SH-SY5Y (cell line): ENCODE results near the gene SEPTIN2.

ENCODE experiments used
- GATA2 ChIP-seq: IDR thresholded peaks from 2 replicates; pipeline ENCODE4 v1.6.1; 2011; ENCODE audit warnings: mild to moderate bottlenecking, low read depth, low read length
- GATA3 ChIP-seq: IDR thresholded peaks from 2 replicates; pipeline ENCODE4 v1.6.1; 2011; ENCODE audit warnings: low read depth, mild to moderate bottlenecking, low read length, moderate library complexity

DNA sequence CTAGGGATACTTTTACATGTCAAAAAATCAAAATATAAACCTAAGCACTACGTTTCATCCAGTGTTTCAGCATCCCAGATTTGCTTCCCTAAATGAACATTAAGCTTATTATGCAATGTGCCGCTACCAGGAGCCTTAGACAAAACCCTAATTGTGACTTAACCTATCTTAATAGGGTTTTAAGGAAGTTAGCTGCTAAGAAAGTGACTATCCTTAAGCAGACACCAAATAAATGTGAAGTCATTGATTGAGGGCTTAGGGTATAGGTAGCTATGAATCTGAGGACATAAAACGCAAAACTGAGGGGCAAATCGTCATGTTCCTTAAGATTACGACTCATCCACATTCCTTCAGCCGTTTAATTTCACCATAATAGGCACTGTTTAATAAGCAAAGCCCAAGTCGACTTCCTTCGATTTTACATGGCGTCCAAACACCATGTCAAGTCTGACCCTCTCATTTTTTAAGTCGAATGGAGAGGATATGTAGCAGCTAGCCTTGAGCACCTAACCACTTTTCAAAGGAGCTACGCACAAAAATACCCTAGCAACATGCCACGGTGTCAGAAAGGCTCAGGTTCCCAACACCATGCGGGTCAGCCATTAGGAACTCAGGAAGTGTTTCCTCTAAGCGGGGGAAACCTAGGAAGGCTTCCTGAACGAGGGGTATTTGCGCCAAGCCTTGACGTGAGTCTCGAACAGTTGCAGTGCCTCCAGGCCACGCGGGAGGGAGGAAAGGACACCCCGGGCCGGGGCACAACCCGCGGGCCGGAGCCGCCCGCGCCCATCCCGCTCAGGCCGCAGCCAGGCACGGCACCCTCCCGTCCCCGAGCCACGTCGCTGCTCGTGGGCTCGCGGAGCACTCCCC, 1.3 kb upstream of the SEPTIN2 start:
- TF ChIP-seq GATA2 (no peak), GATA3 (no peak)
